ENCODE measurements around the gene RAB27A.

The RAB27A gene

GRCh38 chr15:55226127-55226526 is 63.5 kb downstream of the RAB27A start:
- no peak for DNase-seq

GRCh38 chr15:55224892-55225291 is 64.7 kb downstream of the RAB27A start:
- no peak for DNase-seq

DNA sequence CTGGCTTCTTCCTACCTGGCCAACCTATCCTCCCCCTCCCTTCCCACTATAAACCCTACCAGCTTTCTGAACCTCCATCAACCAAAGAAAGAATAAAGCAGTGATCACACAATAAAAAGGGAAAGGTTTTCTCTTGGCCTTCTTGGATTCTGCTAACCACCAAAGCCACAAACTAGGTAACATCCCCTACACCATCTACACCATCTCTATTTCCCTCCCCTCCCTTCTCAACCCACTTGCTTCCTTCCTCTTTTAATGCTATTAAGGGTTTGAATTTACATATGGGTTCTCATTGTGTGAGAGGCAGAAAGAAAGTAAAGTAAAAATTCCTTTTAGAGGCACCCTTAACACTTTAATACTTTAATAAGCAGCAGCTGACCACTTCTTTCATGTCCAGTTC is 67.0 kb downstream of the RAB27A start:
- DNase-seq = no peak

DNA sequence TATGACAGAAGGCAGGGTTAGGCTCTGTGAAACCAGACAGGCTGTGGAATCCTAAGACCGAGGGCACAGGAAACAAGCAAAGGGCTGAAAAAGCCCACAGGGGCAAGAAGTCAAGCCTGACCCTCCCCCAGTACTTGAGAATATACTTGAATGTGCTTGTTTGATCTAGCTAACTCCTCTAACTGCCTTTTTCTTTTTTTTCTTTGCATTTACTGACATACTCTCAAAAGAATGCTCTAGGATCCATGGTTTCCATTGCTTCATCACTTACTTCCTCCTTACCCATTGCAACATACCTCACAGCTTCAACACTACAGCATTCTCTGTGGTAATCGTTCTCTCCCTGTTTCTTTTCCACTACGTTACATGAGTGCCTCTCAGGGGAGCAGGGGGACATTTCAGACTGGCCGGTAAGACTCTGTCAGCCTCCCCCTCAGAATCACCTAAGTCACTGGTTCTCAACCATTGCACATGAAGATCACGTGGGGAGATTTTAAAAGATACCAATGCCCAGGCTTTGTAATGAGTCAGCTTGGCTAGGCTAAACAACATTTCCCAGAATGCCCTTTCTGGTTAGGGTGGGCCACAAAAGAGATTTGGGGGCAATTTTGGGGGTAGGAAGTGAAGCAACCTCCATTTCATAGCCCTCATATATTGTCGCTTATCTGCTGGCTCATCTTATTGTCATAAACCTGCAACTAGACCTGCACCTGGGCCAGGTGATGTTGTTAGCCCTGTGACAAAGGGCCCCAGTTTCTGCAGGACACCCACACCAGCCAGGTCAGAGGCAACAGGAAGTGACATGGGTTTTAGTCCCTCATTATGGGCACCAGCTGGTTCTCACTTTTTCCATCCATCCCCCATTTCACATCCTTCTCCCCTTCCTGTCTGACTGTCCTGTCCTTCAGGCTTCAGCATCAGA is 68.3 kb downstream of the RAB27A start:
- DNase-seq = peak in 1 of 56 donors; percentile 2

DNA sequence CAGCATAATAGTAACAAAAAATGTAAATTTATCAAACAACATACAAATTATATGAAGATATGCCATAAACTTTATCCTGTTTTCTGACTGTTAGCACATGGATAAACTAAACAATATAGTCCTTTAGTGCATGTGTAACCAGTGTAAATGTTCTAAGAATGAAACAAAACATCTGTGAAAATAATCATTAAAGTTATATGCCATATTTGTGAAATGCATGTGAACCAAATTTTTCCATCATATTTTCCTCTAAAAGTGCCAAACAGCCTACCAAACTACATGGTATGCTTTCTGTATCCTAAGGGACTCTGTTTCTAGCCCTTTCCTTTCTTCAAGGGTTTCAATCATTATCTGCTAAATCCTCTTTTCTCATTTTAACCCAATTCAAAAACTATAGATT is 69.0 kb downstream of the RAB27A start:
- no peak for DNase-seq

DNA sequence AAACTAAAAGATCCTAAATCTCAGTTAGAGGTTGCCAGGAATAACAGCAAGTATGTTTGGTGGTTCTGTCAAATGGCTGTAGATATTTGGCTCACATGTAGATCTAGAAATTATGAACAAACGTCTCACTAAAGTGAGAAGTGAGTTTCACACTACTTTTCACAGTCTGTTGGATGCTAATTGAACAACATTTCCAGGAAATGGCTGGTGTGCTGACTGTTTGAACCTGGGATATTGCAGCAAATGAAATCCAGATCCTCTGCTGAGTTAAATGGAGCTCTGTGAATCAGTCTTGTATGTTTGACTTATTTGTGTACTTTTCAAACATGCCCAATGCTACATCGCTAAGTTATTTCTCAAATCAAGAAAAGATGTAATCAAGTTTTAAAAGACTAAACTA is 71.6 kb downstream of the RAB27A start:
- no peak for DNase-seq

- DNase-seq = no peak
Measured at GRCh38 chr15:55204464-55204863, 85.1 kb downstream of the RAB27A start.

- DNase-seq = no peak
Measured at GRCh38 chr15:55202206-55202605, 87.4 kb downstream of the RAB27A start.

- DNase-seq = no peak
Measured at GRCh38 chr15:55198706-55199105, 90.9 kb downstream of the RAB27A start.

DNA sequence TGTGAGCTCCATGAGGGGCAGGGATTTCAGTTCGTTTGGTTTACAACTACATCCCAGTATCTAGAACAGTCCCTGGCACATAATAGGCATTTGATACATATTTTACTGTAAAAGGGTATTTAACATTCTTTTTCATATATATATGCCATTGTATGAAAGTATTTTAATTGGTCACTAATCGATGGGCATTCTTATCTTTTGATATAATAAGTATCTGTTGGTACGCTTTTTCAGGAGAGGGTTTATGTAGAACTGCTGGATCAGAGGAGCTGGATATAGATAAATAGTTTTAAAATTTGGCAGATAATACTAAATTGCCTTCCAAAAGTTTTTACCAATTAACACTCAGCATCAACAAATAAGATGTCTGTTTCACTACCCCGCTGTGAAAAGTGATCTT is 91.9 kb downstream of the RAB27A start:
- no peak for DNase-seq

- no peak for DNase-seq
Measured at GRCh38 chr15:55197362-55197705, 92.3 kb downstream of the RAB27A start.

DNA sequence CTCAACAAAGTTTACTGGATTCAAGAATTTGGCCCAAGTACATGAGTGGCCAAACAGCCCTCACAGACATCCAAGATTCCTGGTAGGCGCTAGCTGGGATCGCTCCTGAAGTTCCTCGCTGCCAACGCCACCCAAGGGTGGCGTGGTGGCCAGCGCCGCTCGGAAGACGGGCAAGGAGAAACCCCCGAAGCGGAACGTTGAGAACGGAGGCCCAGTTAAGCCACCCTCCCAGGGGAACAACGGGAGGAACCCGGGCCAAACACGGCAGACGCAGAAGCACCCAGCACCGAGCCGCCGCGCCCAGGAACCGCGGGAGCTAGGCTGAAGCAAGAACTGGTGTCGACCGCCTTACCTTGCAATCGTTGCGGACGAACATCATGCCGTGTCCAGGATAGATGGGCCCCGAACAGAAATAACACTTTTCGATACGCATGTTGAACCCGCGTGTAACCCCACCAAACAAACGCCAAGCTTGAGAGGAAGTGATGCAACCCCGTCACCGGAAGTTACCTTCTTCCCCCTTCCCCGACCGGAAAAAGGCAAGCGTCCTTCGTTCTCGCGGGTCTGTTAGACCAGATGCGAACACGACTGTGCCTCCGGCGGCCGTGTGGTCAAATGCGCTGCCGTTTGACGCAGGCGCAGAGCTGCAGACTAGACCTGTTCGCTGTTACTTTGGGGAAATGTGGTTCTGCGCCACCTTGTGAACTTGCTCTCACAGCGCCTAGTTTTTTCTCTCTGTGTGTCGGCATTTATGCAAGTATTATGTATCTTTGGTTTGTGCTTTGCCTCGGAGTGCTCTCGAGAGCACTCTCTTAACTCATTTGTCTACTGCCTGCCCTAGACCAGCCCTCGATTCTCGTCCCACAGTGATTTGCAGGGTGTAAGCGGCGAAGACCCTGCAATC is 92.9 kb downstream of the RAB27A start, which contains the start of gene RSL24D1:
RSL24D1 (minus strand) TSS at position 484 of the 904 bp plus-strand sequence; CDS start at position 433, 51 bp downstream.
- peak; percentile 58 to 99 (median 94) for DNase-seq

GRCh38 chr15:55195996-55196395 is 93.6 kb downstream of the RAB27A start:
- DNase-seq = no peak

DNA sequence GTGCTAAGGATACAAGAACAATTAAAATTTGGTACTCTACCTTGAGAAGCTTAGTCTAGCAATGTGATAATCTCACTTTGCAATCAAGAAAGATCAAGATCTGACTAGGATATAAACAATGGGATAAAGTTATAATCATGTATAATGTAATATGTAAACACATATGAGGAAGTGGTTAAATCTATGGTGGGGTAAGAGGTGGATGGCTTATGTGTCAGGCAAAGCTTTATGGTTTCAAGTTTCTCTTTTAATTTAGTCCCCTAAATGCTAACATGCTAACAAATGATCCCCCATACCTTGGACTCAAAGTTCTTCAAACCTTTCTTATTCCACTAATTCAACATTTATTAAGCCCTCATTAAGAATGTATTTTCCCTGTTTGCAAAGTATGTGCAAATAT is 95.4 kb downstream of the RAB27A start:
- no peak for DNase-seq

GRCh38 chr15:55186331-55186730 is 103.3 kb downstream of the RAB27A start:
- DNase-seq = no peak

DNA sequence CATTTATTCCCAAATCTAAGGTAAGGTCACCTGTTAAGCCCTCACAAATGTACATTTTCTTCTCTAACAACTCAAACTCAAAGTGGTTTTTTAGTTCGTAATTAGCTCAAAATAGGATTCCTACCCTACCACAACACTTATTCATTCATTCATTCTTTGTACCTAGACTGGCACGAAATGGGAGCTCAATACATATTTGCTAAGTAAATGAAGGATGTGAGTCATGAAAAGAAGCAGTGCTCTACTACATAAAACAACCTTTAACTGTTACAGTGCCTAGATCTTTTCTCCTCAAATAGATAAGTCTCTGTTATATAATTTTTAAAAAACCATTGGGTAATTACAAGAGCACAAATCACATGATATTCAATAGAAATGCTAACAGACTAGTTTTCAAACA is 105.9 kb downstream of the RAB27A start:
- DNase-seq = no peak

DNA sequence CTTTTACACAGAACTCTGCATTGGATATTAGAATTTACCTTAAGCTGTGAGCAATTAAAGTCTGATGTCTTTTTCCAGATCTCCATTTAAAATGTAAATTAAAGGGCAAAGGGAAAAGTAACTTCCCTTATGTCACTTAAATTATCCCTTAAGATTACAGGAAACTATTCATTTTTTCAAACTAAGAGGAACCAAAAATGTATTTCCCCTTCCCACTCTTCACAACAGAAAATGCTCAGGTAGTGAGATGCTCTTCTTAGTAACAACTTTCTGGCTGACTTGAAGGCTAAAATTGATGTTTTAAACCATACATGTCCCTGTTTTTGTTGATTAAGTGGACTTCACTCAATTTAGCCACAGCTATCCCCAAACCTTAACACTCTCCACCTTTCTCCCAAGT is 110.5 kb downstream of the RAB27A start:
- DNase-seq = no peak

GRCh38 chr15:55170361-55170760 is 119.3 kb downstream of the RAB27A start:
- DNase-seq = no peak

GRCh38 chr15:55168350-55168974 is 121.2 kb downstream of the RAB27A start:
- peak in 40 of 56 donors; percentile 0 to 72 (median 8) for DNase-seq

- DNase-seq = no peak
Measured at GRCh38 chr15:55164284-55164683, 125.3 kb downstream of the RAB27A start.
